GM21367 (cell line): Measurements from ENCODE around the gene MYO6.

Experiments used
- ATAC-seq: cut with Tn5 transposase; IDR thresholded peaks from one replicate; pipeline ENCODE4 v1.9.1; 2021; ENCODE audit not compliant: unreplicated experiment

MYO6 gene

GRCh38 chr6:75819776-75820487, 70.9 kb downstream of the MYO6 start:
- no peak for ATAC-seq

DNA sequence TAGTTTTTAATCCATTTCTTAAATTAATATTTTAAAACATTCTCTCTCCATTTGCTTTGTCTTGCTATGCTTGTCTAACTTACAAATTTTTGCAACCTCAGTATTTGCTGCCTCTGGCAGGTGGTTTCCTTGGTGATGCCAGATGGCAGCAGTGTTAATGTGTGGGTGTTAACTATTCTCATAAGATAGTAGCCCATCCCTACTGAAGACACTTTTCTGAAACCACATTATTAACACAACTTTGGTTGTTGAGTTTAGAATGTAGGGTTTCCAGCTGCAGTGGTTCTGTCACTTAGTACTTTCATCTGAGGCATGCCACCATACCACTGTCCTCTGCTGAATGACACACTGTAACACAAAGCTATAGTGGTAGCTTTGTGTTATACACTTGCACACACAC, 75.1 kb downstream of the MYO6 start:
- ATAC-seq: peak; percentile 45

DNA sequence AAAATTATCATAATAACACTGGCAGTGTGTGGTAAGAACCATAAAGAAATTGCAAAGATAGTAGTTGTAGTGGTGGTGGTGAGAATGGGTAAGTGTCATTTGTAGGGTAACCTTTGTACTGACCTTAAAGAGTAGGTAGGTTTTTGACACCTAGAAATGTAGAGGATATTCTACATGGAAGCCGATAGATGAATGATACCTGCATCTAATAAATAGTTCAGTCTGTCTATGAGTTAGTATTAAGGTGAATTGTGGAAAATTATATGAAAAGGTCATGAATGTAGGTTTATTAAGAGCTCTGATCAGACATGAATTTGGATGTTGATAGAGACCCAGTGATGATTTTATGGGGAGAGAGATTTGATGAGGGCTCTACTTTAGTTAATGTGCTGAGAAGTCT, 78.1 kb downstream of the MYO6 start:
- no peak for ATAC-seq

DNA sequence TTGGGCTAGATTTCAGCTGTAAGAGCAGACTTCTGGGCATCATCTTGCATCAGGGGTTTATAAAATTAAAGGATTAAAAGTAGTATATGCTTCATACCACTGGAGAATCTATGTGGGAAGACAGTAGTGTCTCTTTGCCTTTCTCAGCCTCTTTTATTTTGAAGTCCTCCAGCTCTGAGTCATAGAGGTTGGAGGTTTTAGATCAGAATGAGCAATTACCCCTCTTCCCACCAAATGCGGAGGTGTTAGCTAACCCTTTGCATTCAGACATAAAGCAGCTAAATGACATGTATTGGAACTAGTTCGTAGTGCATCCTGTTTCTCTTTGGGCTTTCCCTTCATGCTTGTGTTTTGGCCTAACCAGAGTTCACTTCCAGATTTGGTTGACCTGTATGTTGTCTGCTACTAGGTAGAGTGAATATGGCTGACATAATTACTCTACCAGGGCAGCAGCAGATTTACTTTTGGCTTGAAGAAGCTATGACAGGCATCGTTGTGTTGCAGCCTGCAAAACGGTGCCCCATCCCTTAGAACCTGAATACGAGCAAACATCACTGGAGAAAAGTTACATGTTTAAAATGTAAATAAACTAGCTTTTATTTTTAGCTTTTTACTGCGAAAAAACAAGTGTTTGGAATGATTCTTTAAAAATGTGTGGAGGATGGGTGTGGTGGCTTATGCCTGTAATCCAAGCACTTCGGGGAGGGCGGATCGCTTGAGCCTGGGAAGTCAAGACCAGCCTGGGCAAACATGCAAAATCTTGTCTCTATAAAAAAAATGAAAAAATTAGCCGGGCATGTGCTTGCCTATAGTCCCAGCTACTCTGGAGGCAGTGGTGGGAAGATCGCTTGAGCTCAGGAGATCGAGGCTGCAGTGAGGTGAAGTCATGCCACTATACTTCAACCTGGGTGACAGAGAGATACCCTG, 82.2 kb downstream of the MYO6 start:
- peak; percentile 56 for ATAC-seq

GRCh38 chr6:75834447-75834846, 85.4 kb downstream of the MYO6 start:
- no peak for ATAC-seq

GRCh38 chr6:75842191-75842590, 93.2 kb downstream of the MYO6 start:
- no peak for ATAC-seq

GRCh38 chr6:75842732-75843131, 93.7 kb downstream of the MYO6 start:
- ATAC-seq: no peak

DNA sequence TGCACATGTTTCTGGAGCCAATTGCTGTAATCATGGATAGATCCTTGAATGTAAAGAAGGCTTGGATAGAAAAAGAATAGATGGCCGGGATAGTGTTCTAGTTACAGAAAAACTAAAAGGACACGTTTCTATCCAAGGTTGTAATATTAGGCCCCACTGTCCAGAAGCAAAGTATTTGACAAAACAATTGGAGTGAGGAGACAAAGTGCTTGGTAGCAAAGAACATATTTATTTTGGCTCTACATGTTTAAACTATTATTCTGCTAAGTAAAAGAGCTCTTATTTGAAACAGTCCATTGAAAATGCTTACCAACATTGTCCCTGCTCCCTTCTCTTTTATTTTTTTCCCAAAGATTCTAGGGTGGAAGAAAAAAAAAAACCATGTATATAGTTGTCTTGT, 94.4 kb downstream of the MYO6 start:
- ATAC-seq: no peak

DNA sequence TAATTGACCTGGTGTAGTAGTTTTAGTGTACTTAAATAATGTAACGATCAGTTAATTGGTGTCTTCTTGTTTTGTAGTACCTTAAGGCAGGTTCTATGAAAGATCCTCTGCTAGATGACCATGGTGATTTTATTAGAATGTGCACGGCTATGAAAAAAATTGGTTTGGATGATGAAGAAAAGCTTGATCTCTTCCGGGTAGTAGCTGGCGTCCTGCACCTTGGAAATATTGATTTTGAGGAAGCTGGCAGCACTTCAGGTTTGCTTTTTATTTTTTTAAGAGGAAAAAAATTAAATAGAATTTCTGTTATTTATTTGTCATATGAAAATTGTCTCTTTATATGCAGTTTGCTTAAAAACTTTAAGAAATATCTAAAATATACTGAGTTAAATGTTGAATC, 99.2 kb downstream of the MYO6 start:
- ATAC-seq: no peak

- no peak for ATAC-seq
Observed at GRCh38 chr6:75849329-75850025, 100.4 kb downstream of the MYO6 start.

GRCh38 chr6:75850026-75850833, 101.2 kb downstream of the MYO6 start:
- no peak for ATAC-seq

DNA sequence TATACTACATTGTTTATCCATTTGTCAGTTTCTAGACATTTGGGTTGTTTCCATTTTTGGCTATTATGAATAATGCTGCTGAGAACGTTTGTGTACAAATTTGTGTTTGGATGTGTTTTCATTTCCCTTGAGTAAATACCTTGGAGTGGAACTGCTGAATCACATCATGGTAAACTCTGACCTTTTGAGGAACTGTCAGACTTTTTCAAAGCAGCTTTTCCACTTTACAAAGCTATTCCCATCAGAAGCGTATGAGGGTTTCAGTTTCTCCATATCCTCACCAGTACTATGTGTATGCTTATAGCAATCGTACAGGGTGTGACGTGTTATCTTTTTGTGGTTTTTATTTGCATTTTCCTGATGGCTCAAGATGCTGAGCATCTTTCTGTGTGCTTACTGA, 103.7 kb downstream of the MYO6 start:
- ATAC-seq: no peak

- ATAC-seq: no peak
Observed at GRCh38 chr6:75853806-75854205, 104.8 kb downstream of the MYO6 start.

DNA sequence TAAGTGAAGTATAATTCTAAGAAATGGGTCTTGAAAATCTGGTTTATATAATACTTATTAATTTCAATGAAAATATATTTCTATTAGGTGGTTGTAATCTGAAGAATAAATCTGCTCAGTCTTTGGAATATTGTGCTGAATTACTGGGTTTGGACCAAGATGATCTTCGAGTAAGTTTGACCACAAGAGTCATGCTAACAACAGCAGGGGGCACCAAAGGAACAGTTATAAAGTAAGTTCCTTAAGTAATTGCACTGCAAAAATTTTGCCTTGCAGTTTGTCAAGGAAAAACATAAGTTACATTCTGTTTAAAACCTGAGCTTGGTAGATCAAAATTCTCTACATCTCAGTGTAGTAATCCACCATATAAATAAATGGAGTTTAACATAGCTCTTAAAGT, 106.0 kb downstream of the MYO6 start:
- no peak for ATAC-seq

GRCh38 chr6:75856902-75857301, 107.9 kb downstream of the MYO6 start:
- ATAC-seq: no peak

DNA sequence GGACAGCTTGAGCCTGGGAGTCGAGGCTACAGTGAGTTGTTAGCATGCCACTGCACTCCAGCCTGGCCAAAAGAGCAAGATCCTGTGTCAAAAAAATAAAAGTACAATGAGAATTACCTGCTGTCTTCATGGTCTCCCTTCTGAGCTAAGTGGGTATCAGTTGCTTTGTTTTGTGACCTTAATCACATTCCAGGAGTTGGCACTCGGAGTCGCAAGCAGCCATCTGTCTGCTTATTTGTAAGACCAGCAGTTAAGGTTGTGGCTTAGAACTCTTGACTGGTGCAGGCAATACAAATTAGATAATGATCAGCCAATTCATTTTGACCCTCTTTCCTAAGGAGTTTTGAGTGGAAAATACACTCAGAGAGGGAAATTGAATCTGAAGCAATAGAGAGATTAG, 114.0 kb downstream of the MYO6 start:
- ATAC-seq: no peak

GRCh38 chr6:75863784-75864183, 114.7 kb downstream of the MYO6 start:
- no peak for ATAC-seq

- ATAC-seq: no peak
Observed at GRCh38 chr6:75864446-75864845, 115.4 kb downstream of the MYO6 start.

DNA sequence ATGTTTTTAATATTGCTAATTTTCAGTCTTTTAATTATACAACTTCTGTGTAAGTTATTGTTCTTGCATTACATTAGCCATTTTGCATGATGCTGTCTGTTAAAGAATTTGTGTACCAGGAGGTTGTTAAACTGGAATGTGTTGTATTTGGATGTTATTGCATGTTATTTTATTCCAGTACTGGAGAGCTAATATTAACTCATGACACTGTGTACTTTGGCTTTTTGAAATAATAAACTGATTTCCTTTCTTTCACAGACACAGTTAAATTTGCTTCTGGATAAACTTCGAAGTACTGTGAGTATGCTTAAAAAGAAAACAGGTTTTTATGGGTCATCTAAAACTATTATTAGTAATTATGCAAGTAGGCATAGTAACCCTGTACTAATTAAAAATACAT, 121.3 kb downstream of the MYO6 start:
- no peak for ATAC-seq

- ATAC-seq: no peak
Observed at GRCh38 chr6:75874224-75874623, 125.2 kb downstream of the MYO6 start.

DNA sequence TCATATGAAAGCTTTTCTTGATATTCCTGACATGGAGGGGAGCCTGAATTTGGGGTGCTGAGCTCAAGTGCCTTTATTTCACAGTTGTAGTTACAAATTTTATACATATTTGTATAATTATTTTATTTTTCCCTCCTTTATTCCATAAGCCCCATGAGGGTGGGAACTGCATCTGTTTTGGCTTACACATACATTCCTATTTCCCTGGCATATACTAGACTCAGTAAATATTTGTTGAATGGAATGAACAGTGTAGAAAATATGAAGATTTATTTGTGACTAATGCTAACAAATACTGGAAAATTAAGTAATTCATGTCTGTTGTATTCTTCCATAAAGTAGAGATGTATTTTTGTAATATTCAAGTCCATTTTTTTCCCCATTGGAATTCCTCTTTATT, 127.1 kb downstream of the MYO6 start:
- ATAC-seq: no peak
